Dermis blood vessel endothelial cell (primary cell): ENCODE results near the gene ZNF217. TPM values are rescaled to one million over a fixed set of nuclear protein-coding genes. Genes with fewer than 3 reads are reported as not detected.
A peak's percentile ranks its signal among the peaks of the same experiment; 100 is the strongest.
"Not testable (repeated sequence)": the region's sequence is repeated elsewhere in the genome, so short reads cannot be mapped to it uniquely, and the experiment has no call there.

ENCODE experiments used
- DNase-seq: peaks from one replicate; pipeline ENCODE4 v3.0.0; 2010
- total RNA-seq: library from RNA; depleted of rRNA; stranded (reverse); fragments of >200 nt; gene quantifications from 2 replicates; pipeline ENCODE4 v1.2.3, GENCODE V29; 2014

The ZNF217 gene
- total RNA-seq, 1 donor from 2014 or later: 17.5 TPM

DNA sequence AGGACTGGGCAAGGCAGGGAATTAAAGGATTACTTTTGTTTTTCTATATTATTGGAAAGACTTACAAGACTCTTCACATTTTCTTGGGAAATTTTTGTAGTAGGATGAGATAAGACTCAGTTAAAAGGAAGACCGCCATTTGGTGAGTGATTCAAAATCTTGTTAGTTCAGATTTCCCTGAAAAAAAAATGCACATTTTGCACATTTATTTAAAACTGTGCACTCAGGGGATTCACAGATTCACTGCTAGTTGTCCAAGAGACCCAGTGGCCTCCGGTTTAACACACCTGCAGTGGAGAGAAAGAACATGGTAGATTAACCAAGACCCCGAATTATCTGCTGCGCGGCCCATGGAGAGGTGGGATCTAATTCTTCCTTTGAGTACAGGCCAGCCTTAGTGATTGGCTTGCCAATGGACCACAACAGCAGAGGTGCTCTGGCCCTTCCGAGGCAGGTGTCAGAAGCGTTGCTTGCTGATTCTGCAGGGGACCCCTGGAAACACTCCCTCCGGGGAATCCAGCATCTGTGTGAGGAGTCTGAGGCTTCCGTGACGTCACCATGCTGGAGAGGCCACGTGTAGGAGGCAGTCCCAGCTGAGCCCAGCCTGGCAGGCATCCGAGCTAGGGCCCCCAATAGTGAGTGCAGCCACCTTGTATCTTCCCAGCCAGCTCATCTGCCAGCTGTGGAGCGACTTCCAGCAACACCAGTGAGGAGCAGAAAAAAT is 68.9 kb downstream of the ZNF217 start:
- DNase-seq: no peak

DNA sequence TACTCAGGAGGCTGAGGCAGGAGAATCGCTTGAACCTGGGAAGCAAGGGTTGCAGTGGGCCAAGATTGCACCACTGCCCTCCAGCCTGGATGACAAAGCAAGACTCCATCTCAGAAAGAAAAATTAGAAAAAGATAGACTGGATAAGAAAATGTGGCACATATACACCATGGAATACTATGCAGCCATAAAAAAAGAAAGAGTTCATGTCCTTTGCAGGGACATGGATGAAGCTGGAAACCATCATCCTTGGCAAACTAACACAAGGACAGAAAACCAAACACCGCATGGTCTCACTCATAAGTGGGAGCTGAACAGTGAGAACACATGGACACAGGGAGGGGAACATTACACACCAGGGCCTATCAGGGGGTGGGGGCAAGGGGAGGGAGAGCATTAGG is 70.0 kb downstream of the ZNF217 start:
- not testable (repeated sequence) for DNase-seq

DNA sequence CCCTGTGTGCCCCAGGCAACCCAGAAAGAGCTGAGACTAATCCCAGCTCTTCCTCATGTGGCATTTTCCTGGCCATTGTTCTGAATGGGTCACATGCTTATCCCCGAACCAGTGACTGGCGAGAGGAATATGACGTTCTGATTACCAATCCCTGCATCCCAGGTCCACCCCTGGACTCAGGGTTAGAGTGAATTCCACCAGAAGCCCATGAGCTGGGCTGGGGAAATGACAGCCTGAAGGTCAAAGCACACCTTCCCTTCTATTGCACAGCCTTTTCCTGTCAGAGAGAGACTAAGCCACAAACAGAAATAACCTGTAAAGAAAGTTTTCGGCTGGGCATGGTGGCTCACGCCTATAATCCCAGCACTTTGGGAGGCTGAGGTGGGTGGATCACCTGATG is 70.9 kb downstream of the ZNF217 start:
- no peak for DNase-seq

DNA sequence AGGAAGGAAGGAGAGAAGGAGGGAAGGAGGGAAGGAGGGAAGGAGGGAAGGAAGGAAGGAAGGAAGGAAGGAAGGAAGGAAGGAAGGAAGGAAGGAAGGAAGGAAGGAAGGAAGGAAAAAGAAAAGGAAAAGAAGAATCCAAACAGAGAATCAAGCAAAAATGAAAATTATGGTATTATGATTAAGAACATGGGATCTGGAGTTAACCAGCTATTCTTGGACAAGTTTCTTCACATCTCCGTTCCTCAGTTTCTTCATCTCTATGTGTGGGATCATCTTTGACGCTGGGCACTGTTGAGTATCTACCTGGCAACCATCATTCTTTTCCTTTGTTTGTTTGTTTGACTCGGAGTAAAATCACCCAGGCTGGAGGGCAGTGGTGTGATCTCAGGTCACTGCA is 71.6 kb downstream of the ZNF217 start:
- DNase-seq: no peak

DNA sequence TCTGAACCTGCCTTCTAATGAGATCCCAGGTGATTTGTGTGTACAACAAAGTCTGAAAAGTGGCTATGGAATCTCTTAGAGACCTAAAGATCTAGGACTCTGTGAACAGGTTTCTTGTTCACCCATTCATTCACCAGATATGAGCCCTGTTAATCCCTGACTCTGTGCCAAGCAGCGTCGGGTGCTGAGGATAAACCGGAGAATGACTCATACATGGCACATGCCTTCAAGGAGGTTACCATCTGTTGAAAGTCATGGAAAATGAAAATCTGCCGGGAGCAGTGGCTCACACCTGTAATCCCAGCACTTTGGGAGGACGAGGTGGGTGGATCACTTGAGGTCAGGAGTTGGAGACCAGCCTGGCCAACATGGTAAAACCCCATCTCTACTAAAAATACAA is 72.2 kb downstream of the ZNF217 start:
- not testable (repeated sequence) for DNase-seq

DNA sequence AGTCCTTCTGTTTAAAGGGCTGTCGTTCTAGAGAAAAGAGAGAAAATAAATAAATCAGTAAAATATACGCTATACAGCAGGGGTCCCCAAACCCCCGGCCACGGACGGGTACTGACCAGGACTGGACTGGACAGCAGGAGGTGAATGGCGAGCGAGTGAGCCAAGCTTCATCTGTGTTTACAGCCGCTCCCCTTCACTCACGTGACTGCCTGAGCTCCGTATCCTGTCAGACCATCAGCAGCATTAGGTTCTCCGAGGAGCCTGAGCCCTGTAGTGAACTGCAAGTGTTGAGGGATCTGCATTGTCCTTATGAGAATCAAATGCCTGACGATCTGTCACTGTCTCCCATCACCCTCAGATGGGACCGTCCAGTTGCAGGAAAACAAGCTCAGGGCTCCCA is 76.5 kb downstream of the ZNF217 start:
- DNase-seq: peak; percentile 30
